Ishikawa (cell line): Measurements from ENCODE around the gene TEX54.

Source experiments
- EP300 ChIP-seq: IDR thresholded peaks from 2 replicates; pipeline ENCODE4 v1.6.1; 2012; ENCODE audit warnings: borderline replicate concordance
- RAD21 ChIP-seq: IDR thresholded peaks from 2 replicates; pipeline ENCODE4 v1.6.1; 2012; ENCODE audit warnings: low read depth
- ZBTB7A ChIP-seq: IDR thresholded peaks from 2 replicates; pipeline ENCODE4 v1.6.1; 2012; ENCODE audit warnings: low read depth
- TF ChIP-seq, protein P1 (sequence below): IDR thresholded peaks from 2 replicates; pipeline ENCODE4 v1.6.1; 2012; ENCODE audit warnings: low read depth, mild to moderate bottlenecking
- TF ChIP-seq, protein P2 (sequence below): IDR thresholded peaks from 2 replicates; pipeline ENCODE4 v1.6.1; 2012
- TF ChIP-seq, protein P3 (sequence below): IDR thresholded peaks from 2 replicates; pipeline ENCODE4 v1.6.1; 2012

DNA sequence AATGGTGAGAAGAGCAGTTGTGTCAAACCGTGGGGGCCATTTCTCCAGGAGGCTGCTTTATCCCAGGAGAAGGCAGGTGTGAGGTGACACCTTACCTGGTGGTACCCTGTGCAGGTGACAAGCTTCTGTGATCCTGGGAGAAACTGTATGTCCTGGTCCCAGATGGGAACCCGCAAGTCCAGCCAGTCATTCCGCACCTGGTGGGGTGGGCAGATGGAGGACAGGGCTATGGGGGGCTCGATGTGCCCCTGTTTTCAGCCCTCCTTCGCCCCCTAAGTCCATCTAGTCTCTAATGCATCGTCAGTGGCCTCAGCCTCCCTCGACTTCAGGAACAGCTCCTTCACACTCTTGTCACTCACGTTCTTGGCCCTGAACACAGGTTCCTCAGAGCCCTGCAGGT, 2.7 kb upstream of the TEX54 start:
- TF ChIP-seq RAD21, result no peak
- TF ChIP-seq EP300, result no peak
- TF ChIP-seq, protein P1, sequence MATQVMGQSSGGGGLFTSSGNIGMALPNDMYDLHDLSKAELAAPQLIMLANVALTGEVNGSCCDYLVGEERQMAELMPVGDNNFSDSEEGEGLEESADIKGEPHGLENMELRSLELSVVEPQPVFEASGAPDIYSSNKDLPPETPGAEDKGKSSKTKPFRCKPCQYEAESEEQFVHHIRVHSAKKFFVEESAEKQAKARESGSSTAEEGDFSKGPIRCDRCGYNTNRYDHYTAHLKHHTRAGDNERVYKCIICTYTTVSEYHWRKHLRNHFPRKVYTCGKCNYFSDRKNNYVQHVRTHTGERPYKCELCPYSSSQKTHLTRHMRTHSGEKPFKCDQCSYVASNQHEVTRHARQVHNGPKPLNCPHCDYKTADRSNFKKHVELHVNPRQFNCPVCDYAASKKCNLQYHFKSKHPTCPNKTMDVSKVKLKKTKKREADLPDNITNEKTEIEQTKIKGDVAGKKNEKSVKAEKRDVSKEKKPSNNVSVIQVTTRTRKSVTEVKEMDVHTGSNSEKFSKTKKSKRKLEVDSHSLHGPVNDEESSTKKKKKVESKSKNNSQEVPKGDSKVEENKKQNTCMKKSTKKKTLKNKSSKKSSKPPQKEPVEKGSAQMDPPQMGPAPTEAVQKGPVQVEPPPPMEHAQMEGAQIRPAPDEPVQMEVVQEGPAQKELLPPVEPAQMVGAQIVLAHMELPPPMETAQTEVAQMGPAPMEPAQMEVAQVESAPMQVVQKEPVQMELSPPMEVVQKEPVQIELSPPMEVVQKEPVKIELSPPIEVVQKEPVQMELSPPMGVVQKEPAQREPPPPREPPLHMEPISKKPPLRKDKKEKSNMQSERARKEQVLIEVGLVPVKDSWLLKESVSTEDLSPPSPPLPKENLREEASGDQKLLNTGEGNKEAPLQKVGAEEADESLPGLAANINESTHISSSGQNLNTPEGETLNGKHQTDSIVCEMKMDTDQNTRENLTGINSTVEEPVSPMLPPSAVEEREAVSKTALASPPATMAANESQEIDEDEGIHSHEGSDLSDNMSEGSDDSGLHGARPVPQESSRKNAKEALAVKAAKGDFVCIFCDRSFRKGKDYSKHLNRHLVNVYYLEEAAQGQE, result no peak
- TF ChIP-seq ZBTB7A, result no peak
- TF ChIP-seq, protein P2, sequence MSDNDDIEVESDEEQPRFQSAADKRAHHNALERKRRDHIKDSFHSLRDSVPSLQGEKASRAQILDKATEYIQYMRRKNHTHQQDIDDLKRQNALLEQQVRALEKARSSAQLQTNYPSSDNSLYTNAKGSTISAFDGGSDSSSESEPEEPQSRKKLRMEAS, result no peak
- TF ChIP-seq, protein P3, sequence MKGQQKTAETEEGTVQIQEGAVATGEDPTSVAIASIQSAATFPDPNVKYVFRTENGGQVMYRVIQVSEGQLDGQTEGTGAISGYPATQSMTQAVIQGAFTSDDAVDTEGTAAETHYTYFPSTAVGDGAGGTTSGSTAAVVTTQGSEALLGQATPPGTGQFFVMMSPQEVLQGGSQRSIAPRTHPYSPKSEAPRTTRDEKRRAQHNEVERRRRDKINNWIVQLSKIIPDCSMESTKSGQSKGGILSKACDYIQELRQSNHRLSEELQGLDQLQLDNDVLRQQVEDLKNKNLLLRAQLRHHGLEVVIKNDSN, result no peak
